Measurements from ENCODE around the gene CDH26.

- TF ChIP-seq POLR2AphosphoS5 (IDR thresholded peaks at IDR 0.05; ENCODE audit: low read depth): no peak
- TF ChIP-seq, protein P1, sequence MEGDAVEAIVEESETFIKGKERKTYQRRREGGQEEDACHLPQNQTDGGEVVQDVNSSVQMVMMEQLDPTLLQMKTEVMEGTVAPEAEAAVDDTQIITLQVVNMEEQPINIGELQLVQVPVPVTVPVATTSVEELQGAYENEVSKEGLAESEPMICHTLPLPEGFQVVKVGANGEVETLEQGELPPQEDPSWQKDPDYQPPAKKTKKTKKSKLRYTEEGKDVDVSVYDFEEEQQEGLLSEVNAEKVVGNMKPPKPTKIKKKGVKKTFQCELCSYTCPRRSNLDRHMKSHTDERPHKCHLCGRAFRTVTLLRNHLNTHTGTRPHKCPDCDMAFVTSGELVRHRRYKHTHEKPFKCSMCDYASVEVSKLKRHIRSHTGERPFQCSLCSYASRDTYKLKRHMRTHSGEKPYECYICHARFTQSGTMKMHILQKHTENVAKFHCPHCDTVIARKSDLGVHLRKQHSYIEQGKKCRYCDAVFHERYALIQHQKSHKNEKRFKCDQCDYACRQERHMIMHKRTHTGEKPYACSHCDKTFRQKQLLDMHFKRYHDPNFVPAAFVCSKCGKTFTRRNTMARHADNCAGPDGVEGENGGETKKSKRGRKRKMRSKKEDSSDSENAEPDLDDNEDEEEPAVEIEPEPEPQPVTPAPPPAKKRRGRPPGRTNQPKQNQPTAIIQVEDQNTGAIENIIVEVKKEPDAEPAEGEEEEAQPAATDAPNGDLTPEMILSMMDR (IDR thresholded peaks at IDR 0.05; ENCODE audit: insufficient read depth, low read length): no peak
Observed at GRCh38 chr20:59949911-59950310, 8.3 kb upstream of the CDH26 start.
